Measurements from ENCODE around the gene ERAL1. TPM values are rescaled to one million over a fixed set of nuclear protein-coding genes. Genes with fewer than 3 reads are reported as not detected.
A peak's percentile ranks its signal among the peaks of the same experiment; 100 is the strongest.

Gene ERAL1
- total and polyA plus RNA-seq, 2 of the 13 experiments (the other 11 are each of a cell fraction or from before 2014, with no cell fraction given) = 46.9 to 72.2 TPM

DNA sequence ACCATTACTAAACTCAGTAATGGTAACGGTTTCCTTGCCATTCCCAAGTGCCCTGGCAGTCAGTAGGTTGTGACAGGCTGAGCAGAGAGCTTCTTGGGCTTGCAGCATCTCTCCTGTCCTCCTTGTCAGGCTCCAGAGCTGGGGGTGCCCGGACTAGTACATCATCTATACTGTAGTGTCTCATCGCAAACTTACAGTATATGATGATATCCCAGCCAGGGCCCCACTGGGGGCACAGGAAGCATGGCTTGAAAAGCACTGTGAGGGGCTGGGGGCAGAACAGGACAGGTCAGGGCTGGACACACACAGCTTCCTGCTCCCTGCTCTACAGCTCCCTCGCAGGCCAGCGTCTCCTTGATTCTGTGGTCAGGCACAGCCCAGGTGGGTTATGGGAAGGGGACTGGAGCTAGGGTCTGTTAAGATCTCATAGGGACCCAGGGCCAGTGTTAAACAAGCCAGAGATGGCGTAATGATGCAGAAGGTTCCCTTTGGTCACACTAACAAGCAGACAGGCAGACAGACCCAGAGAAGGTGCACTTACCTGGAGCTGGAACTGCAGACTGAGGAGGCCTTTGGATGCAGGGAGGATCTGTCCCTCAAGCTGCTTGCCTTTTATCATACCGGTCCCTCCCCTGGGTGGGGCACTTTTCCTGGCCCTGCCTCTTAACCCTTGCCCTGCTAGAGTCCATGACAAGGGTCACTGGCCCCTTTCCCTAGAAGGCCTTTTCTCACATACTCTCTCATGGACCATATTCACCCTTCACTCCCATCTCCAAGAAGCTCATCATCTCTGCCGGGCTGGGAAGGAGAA lies 6.8 kb downstream of the ERAL1 start:
- in situ Hi-C loops (cut with HindIII; ENCODE audit: extremely low pct_ligation_motif_present, low pct_unique_long_range_greater_than_20kb) = no loop called here
- no peak overlapping the region for H3K4me2 ChIP-seq (ENCODE audit: low read depth, low read length)
- peaks cover 17 to 24% of the 10 kb centered on the region in 2 experiments; a peak in 4 of 5 replicates for H3K36me3 ChIP-seq (replicated peaks in 1 of 2; ENCODE audit: control insufficient read depth in 1 of 2, insufficient read depth in 2 of 2, low read length in 2 of 2)
- no peak for FAIRE-seq
- no peaks in the 10 kb centered on the region for H3K27me3 ChIP-seq (ENCODE audit: control insufficient read depth in 1 of 2, insufficient read depth in 2 of 2, low read length in 2 of 2)
- no TSS peak for BruUV-seq (replicated peaks)
- intact Hi-C loops (cut with micrococcal nuclease; ENCODE audit: unreplicated experiment) = no loop called here
- DNase-seq (ENCODE audit: low spot score) = no peak
- TF ChIP-seq ZNF768 (CRISPR knock-in tag; IDR thresholded peaks at IDR 0.05) = peak; percentile 24; the same call in 1 of the 2 replicates
- no peak for TF ChIP-seq ZFP36 (IDR thresholded peaks at IDR 0.05; ENCODE audit: borderline replicate concordance, low read depth, low read length, partially characterized antibody)
- TF ChIP-seq ZNF382 (CRISPR knock-in tag; IDR thresholded peaks at IDR 0.05; ENCODE audit: borderline replicate concordance) = no peak
- no peak for TF ChIP-seq RORA (CRISPR knock-in tag; IDR thresholded peaks at IDR 0.05)
- no peak for TF ChIP-seq MTF1 (CRISPR knock-in tag; IDR thresholded peaks at IDR 0.05)
- no peak for TF ChIP-seq ZNF629 (CRISPR knock-in tag; conservative IDR thresholded peaks at IDR 0.05)
- TF ChIP-seq POLR2A (IDR thresholded peaks at IDR 0.05; ENCODE audit: insufficient read depth in 1 of 2, low read depth in 2 of 2, low read length in 2 of 2) = 0 out of 4 replicates have a peak, but pooled peaks of 1 of the 2 experiments have one; percentile 10
- peak; percentile 86 for TF ChIP-seq ZNF652 (CRISPR knock-in tag; IDR thresholded peaks at IDR 0.05; ENCODE audit: borderline replicate concordance, low read depth)
- TF ChIP-seq, protein P1, sequence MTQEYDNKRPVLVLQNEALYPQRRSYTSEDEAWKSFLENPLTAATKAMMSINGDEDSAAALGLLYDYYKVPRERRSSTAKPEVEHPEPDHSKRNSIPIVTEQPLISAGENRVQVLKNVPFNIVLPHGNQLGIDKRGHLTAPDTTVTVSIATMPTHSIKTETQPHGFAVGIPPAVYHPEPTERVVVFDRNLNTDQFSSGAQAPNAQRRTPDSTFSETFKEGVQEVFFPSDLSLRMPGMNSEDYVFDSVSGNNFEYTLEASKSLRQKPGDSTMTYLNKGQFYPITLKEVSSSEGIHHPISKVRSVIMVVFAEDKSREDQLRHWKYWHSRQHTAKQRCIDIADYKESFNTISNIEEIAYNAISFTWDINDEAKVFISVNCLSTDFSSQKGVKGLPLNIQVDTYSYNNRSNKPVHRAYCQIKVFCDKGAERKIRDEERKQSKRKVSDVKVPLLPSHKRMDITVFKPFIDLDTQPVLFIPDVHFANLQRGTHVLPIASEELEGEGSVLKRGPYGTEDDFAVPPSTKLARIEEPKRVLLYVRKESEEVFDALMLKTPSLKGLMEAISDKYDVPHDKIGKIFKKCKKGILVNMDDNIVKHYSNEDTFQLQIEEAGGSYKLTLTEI (CRISPR knock-in tag; conservative IDR thresholded peaks at IDR 0.05) = no peak
- H4K20me1 ChIP-seq (ENCODE audit: insufficient read depth, low read length) = no peaks in the 10 kb centered on the region
- H3K4me1 ChIP-seq (ENCODE audit: insufficient read depth, low read length) = peaks cover 26% of the 10 kb centered on the region
- H3K4me3 ChIP-seq (replicated peaks in 1 of 3; ENCODE audit: insufficient read depth in 1 of 3, low read depth in 2 of 3, low read length in 3 of 3) = no peak overlapping the region
- no peak overlapping the region for H3K9ac ChIP-seq (ENCODE audit: insufficient read depth, low read depth, low read length)
- WGBS (ENCODE audit: low lambda C conversion rate) = 90% methylated on average over 5 of the region's 8 CpGs
- H2AFZ ChIP-seq (ENCODE audit: low read length) = no peak overlapping the region
- ChIA-PET POLR2A (interaction anchor here (0.8 to 1.7 kb wide), 3 partner anchors 20 to 46 kb away, joined by 3 read pairs; no protein-coding TSS in a partner anchor), CTCF (ENCODE audit: low intra/inter-chr PET ratio, low total read pairs) (no interaction called here)
- H3K79me2 ChIP-seq (ENCODE audit: insufficient read depth, low read length) = no peaks in the 10 kb centered on the region
- ATAC-seq = peak; percentile 29
- H3K27ac ChIP-seq (ENCODE audit: extremely low read length, insufficient read depth, low read length) = no peak overlapping the region
- H3K9me3 ChIP-seq (ENCODE audit: low read length) = no peaks in the 10 kb centered on the region

Data from HepG2 (cell line).